HL-60 (cell line): ENCODE data around the gene SAAL1.

Experiments used
- POLR2AphosphoS5 ChIP-seq: IDR thresholded peaks from 2 replicates; pipeline ENCODE4 v1.6.1; 2012; ENCODE audit warnings: low read depth
- SPI1 ChIP-seq: IDR thresholded peaks from 2 replicates; pipeline ENCODE4 v1.6.1; 2012; ENCODE audit warnings: low read depth, mild to moderate bottlenecking, borderline replicate concordance
- TF ChIP-seq, protein P1 (sequence below): IDR thresholded peaks from one replicate; pipeline ENCODE4 v1.5.1; 2011; ENCODE audit warnings: low read length, control low read depth, inconsistent platforms; ENCODE audit not compliant: insufficient read depth

- TF ChIP-seq, protein P1, sequence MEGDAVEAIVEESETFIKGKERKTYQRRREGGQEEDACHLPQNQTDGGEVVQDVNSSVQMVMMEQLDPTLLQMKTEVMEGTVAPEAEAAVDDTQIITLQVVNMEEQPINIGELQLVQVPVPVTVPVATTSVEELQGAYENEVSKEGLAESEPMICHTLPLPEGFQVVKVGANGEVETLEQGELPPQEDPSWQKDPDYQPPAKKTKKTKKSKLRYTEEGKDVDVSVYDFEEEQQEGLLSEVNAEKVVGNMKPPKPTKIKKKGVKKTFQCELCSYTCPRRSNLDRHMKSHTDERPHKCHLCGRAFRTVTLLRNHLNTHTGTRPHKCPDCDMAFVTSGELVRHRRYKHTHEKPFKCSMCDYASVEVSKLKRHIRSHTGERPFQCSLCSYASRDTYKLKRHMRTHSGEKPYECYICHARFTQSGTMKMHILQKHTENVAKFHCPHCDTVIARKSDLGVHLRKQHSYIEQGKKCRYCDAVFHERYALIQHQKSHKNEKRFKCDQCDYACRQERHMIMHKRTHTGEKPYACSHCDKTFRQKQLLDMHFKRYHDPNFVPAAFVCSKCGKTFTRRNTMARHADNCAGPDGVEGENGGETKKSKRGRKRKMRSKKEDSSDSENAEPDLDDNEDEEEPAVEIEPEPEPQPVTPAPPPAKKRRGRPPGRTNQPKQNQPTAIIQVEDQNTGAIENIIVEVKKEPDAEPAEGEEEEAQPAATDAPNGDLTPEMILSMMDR, result peak; percentile 94
- TF ChIP-seq SPI1 (no peak), POLR2AphosphoS5 (peak; percentile 89; the same call in 1 of the 2 replicates)
Observed at GRCh38 chr11:18105802-18106574, at the start of gene SAAL1.
